Gastrocnemius medialis (tissue), 4 donors: ENCODE measurements around the gene GSAP.

Experiments used
- POLR2A ChIP-seq, 2 donors: fragments of 450-650 bp; IDR thresholded peaks; one replicate each; pipeline ENCODE4 v1.6.1; 2017; ENCODE audit warnings: antibody characterized with exemption in 2 of 2, mild to moderate bottlenecking in 2 of 2, moderate library complexity in 2 of 2
- TF ChIP-seq, protein P1 (sequence below), 5 experiments: fragments of 450-650 bp in 3 of 5; fragments of 200-600 bp in 2 of 5; sonication (generic) in 2 of 5; IDR thresholded peaks in 4 of 5; conservative IDR thresholded peaks in 1 of 5; 1 replicate in 4 of 5; 2 replicates in 1 of 5; pipeline ENCODE4 v1.5.1; 2016 to 2019; ENCODE audit warnings: antibody characterized with exemption in 5 of 5, mild to moderate bottlenecking in 3 of 5, moderate library complexity in 3 of 5

DNA sequence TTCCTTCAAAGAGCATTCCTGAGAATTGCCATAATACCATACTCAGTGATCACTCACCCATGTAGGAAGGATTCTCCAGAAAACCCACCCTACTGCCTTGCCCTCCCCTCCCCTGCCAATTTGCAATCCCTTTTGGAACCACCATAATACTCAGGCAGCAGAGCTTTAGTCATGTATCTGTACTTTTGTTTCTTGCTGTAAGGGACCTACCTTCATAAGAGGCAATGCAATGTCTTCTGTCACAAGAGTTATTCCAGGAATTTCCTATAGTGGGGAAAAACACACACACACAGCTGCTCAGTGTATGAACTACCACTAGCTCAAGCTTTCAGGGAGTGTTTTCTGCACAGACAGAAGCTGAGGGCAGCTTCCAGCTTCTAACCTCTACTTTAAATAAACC, 67.0 kb downstream of the GSAP start:
- no peak for TF ChIP-seq POLR2A (IDR thresholded peaks at IDR 0.05)
- TF ChIP-seq, protein P1, sequence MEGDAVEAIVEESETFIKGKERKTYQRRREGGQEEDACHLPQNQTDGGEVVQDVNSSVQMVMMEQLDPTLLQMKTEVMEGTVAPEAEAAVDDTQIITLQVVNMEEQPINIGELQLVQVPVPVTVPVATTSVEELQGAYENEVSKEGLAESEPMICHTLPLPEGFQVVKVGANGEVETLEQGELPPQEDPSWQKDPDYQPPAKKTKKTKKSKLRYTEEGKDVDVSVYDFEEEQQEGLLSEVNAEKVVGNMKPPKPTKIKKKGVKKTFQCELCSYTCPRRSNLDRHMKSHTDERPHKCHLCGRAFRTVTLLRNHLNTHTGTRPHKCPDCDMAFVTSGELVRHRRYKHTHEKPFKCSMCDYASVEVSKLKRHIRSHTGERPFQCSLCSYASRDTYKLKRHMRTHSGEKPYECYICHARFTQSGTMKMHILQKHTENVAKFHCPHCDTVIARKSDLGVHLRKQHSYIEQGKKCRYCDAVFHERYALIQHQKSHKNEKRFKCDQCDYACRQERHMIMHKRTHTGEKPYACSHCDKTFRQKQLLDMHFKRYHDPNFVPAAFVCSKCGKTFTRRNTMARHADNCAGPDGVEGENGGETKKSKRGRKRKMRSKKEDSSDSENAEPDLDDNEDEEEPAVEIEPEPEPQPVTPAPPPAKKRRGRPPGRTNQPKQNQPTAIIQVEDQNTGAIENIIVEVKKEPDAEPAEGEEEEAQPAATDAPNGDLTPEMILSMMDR (IDR thresholded peaks at IDR 0.05 in 4 of 5, conservative IDR thresholded peaks at IDR 0.05 in 1 of 5) = no peak
